Skeletal muscle satellite cell (primary cell): ENCODE measurements around the gene TMSB15A.
"Not testable (repeated sequence)": the region's sequence is repeated elsewhere in the genome, so short reads cannot be mapped to it uniquely, and the experiment has no call there.

ENCODE experiments used
- H3K27me3 ChIP-seq: 2 replicates; pipeline ENCODE4 v1.7.0; 2013; ENCODE audit warnings: low read length; ENCODE audit not compliant: control insufficient read depth, insufficient read depth
- H3K36me3 ChIP-seq: 2 replicates; pipeline ENCODE4 v1.7.0; 2013; ENCODE audit warnings: mild to moderate bottlenecking, control low read depth, low read length; ENCODE audit not compliant: insufficient read depth
- H3K4me1 ChIP-seq: 2 replicates; pipeline ENCODE4 v1.7.0; 2013; ENCODE audit warnings: low read length; ENCODE audit not compliant: control insufficient read depth, insufficient read depth
- H3K4me2 ChIP-seq: 2 replicates; pipeline ENCODE4 v1.7.0; 2013; ENCODE audit warnings: mild to moderate bottlenecking, low read length
- H3K4me3 ChIP-seq: 2 replicates; pipeline ENCODE4 v1.7.0; 2013; ENCODE audit warnings: low read length
- H3K9ac ChIP-seq: 2 replicates; pipeline ENCODE4 v1.7.0; 2013; ENCODE audit warnings: mild to moderate bottlenecking, low read depth, low read length, moderate library complexity
- H3K9me3 ChIP-seq: replicated peaks from 2 replicates; pipeline ENCODE4 v1.7.0; 2013; ENCODE audit warnings: mild to moderate bottlenecking, control low read depth, low read length

Gene TMSB15A

GRCh38 chrX:102478765-102479164 lies 37.8 kb downstream of the TMSB15A start:
- H3K9me3 ChIP-seq, H3K27me3 ChIP-seq, H3K4me2 ChIP-seq, H3K9ac ChIP-seq, H3K4me3 ChIP-seq, H3K36me3 ChIP-seq, H3K4me1 ChIP-seq: not testable (repeated sequence)

GRCh38 chrX:102471762-102472220 lies 44.7 kb downstream of the TMSB15A start, which contains the start of gene TCP11X2:
Gene TCP11X2 (minus strand): TSS chrX:102471812.
- H3K4me3 ChIP-seq: not testable (repeated sequence)

GRCh38 chrX:102470215-102470614 lies 46.3 kb downstream of the TMSB15A start:
- H3K9me3 ChIP-seq, H3K4me3 ChIP-seq, H3K36me3 ChIP-seq, H3K9ac ChIP-seq, H3K27me3 ChIP-seq, H3K4me2 ChIP-seq, H3K4me1 ChIP-seq: not testable (repeated sequence)

More at GRCh38 chrX:102471762-102472220, 44.7 kb downstream of the TMSB15A start, which contains the start of gene TCP11X2:
- not testable (repeated sequence) for H3K36me3 ChIP-seq, H3K27me3 ChIP-seq, H3K4me2 ChIP-seq, H3K4me1 ChIP-seq, H3K9me3 ChIP-seq, H3K9ac ChIP-seq
